ENCODE measurements around the gene SRRM2. TPM values are rescaled to one million over a fixed set of nuclear protein-coding genes. Genes with fewer than 3 reads are reported as not detected.

SRRM2 gene
- total RNA-seq, 1 donor from 2014 or later = 660 TPM

- Histone ChIP-seq H3K9me3 (no peaks in the 10 kb centered on the region), H3K27me3 (no peaks in the 10 kb centered on the region), H3K27ac (no peak overlapping the region), H3K36me3 (peaks cover 45% of the 10 kb centered on the region), H3K4me3 (no peak overlapping the region), H3K4me1 (peaks cover 24% of the 10 kb centered on the region)
- DNase-seq (peak; percentile 56), ATAC-seq (no peak)
- no peak for TF ChIP-seq CTCF (IDR thresholded peaks at IDR 0.05)
- intact Hi-C loops (cut with DNase I) = no loop called here
Observed at GRCh38 chr16:2775131-2775716, 22.8 kb downstream of the SRRM2 start.

GRCh38 chr16:2775765-2776499, 23.5 kb downstream of the SRRM2 start:
- Histone ChIP-seq H3K9me3 (no peaks in the 10 kb centered on the region), H3K27me3 (no peaks in the 10 kb centered on the region), H3K36me3 (peaks cover 37% of the 10 kb centered on the region), H3K4me1 (peaks cover 24% of the 10 kb centered on the region), H3K4me3 (peak overlapping the region; percentile 90), H3K27ac (peak overlapping the region; percentile 78)
- ATAC-seq = no peak
- intact Hi-C loops (cut with DNase I) = no loop called here
- no peak for DNase-seq
- no peak for TF ChIP-seq CTCF (IDR thresholded peaks at IDR 0.05)

DNA sequence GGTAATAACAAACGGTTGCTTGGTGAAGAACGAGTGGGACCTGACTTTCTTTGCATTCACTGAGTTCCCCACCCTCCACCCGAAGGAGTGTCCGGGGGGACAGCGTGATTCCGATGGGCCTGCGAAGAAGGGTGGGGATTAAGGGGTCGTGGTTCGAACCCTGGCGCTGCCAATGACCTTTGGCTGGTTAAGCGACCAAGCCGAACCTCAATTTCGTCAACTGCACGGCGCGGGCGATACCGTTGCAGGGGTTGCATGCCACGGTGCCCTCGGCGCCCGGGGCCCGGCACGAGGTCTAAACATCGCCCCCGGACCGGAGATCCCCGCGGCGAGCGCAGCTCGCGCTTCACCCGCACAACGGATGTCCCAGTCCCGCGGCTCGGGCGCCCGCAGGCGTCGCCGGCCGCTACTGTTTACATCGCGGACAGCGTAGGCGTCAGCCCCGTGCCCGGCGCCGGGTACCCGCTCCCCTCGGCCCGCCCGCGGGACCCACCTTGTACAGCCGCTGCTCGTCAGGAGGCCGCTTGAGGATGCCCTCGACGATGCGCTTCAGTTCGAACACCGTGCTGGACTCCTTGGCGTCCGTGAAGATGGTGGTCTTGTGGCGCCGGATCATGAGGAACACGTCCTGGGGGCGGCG, 24.2 kb downstream of the SRRM2 start:
- Histone ChIP-seq H3K9me3 (no peaks in the 10 kb centered on the region), H3K4me1 (peaks cover 24% of the 10 kb centered on the region), H3K4me3 (peak overlapping the region; percentile 90), H3K27me3 (no peaks in the 10 kb centered on the region), H3K27ac (peak overlapping the region; percentile 78), H3K36me3 (peaks cover 31% of the 10 kb centered on the region)
- no peak for TF ChIP-seq CTCF (IDR thresholded peaks at IDR 0.05)
- DNase-seq (peak; percentile 77), ATAC-seq (peak; percentile 5)
- intact Hi-C loops (cut with DNase I) = no loop called here

GRCh38 chr16:2777231-2777902, 24.9 kb downstream of the SRRM2 start, which contains the start of gene ELOB:
TSS of gene ELOB (minus strand) at chr16:2777280. CDS start at chr16:2777239, 41 bp downstream.
- peak within 1 kb of the TSS; percentile 94 for H3K4me3 ChIP-seq
- peak within 1 kb of the TSS; percentile 100 for H3K27ac ChIP-seq
- ATAC-seq = peak; percentile 94
- peaks cover 24% of the 10 kb centered on the region for H3K4me1 ChIP-seq
- H3K9me3 ChIP-seq = no peaks in the 10 kb centered on the region
- intact Hi-C loops (cut with DNase I) = no loop called here
- H3K36me3 ChIP-seq = peaks cover 23% of the 10 kb centered on the region
- peak; percentile 95 for DNase-seq
- H3K27me3 ChIP-seq = no peaks in the 10 kb centered on the region
- no peak for TF ChIP-seq CTCF (IDR thresholded peaks at IDR 0.05)

DNA sequence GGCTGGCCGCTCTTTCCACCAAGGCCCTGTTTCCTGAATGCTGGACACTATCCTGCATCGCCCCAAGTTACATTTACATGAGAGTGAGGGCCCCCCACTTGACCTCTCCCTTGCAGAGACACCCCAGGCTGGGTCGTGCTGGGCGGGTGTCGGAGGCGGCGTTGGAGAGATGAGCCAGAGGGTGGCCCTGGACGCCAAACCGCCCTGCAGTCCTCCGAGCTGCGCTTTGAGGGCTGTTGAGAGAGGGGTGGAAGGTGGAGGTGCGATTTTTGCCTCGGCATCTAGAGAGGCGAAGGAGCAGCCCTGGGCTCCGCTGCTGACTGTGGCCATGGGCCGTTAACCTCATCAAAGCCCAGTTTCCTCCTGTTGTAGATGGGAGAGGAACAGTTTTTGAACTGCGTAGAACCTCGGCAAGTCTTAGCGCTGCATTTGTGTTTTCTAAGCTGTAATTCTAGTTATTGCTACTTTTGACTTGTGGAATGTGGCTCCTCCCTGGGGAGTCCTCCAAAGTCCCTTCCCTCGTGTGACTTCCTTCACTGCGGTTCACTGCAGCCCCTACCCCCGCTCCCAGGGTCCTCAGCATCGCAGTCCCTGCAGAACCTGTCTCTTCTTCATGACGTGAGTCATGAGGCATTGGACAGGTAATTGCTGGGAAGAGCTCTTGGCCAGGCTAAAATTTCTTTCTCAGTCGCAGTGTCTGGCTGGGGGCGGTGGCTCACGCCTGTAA, 25.6 kb downstream of the SRRM2 start:
- peak; percentile 58 for ATAC-seq
- no peak for TF ChIP-seq CTCF (IDR thresholded peaks at IDR 0.05)

More for the DNA sequence above, 25.6 kb downstream of the SRRM2 start:
- H3K27ac ChIP-seq = peak overlapping the region; percentile 100
- no peaks in the 10 kb centered on the region for H3K9me3 ChIP-seq
- intact Hi-C loops (cut with DNase I) = no loop called here
- H3K4me3 ChIP-seq = peak overlapping the region; percentile 94
- no peaks in the 10 kb centered on the region for H3K27me3 ChIP-seq
- DNase-seq = peak; percentile 80
- H3K4me1 ChIP-seq = peaks cover 24% of the 10 kb centered on the region
- H3K36me3 ChIP-seq = peaks cover 19% of the 10 kb centered on the region

All from upper lobe of right lung (tissue), 1 donor.